Parathyroid adenoma (tissue), 2 donors: ENCODE measurements around the gene JPH3.

Experiments used
- H2AFZ ChIP-seq: fragments of 300-600 bp; sonication (generic); one replicate; pipeline ENCODE4 v1.7.0; 2017; ENCODE audit warnings: antibody characterized with exemption, mild to moderate bottlenecking
- H3K27ac ChIP-seq: fragments of 300-600 bp; sonication (generic); one replicate; pipeline ENCODE4 v1.7.0; 2017
- H3K27me3 ChIP-seq: fragments of 300-600 bp; sonication (generic); one replicate; pipeline ENCODE4 v1.7.0; 2017; ENCODE audit warnings: low read length; ENCODE audit not compliant: control insufficient read depth, insufficient read depth
- H3K36me3 ChIP-seq: fragments of 300-600 bp; sonication (generic); one replicate; pipeline ENCODE4 v1.7.0; 2017; ENCODE audit warnings: low read length; ENCODE audit not compliant: control insufficient read depth, insufficient read depth
- H3K4me1 ChIP-seq: fragments of 300-600 bp; sonication (generic); one replicate; pipeline ENCODE4 v1.7.0; 2017; ENCODE audit warnings: control low read depth
- H3K4me2 ChIP-seq: fragments of 300-600 bp; sonication (generic); one replicate; pipeline ENCODE4 v1.7.0; 2017; ENCODE audit warnings: low read length
- H3K4me3 ChIP-seq: fragments of 300-600 bp; sonication (generic); one replicate; pipeline ENCODE4 v1.7.0; 2017; ENCODE audit warnings: low read depth, low read length
- H3K79me2 ChIP-seq: fragments of 300-600 bp; sonication (generic); one replicate; pipeline ENCODE4 v1.7.0; 2017; ENCODE audit warnings: control low read depth
- H3K9ac ChIP-seq: fragments of 300-600 bp; sonication (generic); one replicate; pipeline ENCODE4 v1.7.0; 2017; ENCODE audit warnings: mild to moderate bottlenecking
- H3K9me3 ChIP-seq: fragments of 300-600 bp; sonication (generic); one replicate; pipeline ENCODE4 v1.7.0; 2017; ENCODE audit warnings: low read length; ENCODE audit not compliant: control insufficient read depth
- CTCF ChIP-seq: fragments of 300-600 bp; sonication (generic); IDR thresholded peaks from one replicate; pipeline ENCODE4 v1.7.0; 2017; ENCODE audit warnings: antibody characterized with exemption, mild to moderate bottlenecking
- donor health status: primary hyperparathyroidism.

The JPH3 gene

DNA sequence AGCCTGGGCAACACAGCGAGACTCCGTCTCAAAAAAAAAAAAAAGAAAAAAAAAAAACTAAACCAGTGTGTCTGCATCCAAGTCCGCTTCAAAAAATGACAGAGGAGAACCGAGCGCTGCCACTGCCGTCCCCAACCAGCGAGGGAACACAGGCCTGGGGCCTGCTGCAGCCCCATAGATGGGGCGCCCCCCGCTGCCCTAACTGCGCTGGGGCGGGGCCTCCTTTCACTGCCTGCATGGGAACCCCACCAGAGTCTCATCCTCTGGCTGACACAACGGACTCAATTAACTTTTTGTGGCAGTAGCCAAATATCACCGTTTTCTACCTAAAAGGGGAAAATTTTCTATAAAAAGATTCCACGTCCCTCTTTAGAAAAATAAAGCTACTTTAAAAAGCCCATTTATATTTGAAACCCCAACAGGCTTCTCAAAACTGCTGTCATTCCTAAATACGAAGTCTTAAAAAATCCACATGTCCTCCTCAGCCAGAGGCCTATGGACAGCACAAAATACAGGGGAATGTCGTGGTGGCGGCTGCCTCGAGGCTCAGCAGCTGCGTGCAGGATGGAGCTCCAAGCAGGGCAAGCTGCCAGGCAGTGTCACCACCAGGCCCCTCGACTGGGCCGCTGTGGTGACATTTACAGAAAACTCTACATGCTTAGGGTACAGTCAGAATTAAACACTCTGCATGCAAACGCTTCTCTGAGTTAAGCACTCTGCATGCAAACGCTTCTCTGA, 133.1 kb downstream of the JPH3 start:
- H3K9me3 ChIP-seq = no peaks in the 10 kb centered on the region

DNA sequence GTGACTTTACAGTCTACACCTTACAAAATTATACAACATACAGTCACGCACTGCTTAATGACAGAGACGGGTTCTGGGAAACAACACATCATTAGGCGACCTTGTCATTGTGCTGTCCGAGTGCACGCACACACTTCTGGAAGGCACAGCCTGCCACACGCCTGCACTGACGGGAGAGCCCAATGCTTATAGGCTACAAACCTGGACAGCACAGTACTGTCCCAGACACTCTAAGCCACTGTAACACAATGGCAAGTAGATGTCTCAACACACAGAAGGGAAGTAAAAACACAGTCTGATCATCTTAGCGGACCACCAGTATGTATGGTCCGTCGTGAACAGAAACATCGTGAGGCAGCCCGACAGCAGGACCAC, 133.7 kb downstream of the JPH3 start:
- no peak overlapping the region for H3K4me2 ChIP-seq
- no peaks in the 10 kb centered on the region for H3K36me3 ChIP-seq
- H2AFZ ChIP-seq = no peak overlapping the region
- H3K9me3 ChIP-seq = no peaks in the 10 kb centered on the region
- H3K4me3 ChIP-seq = no peak overlapping the region
- H3K79me2 ChIP-seq = peaks cover 8% of the 10 kb centered on the region
- H3K4me1 ChIP-seq = no peaks in the 10 kb centered on the region
- no peaks in the 10 kb centered on the region for H3K27me3 ChIP-seq
- TF ChIP-seq CTCF = no peak
- H3K27ac ChIP-seq = no peak overlapping the region
- H3K9ac ChIP-seq = no peak overlapping the region

More for the DNA sequence above, 133.1 kb downstream of the JPH3 start:
- Histone ChIP-seq H3K4me1 (no peaks in the 10 kb centered on the region), H3K4me2 (no peak overlapping the region), H3K27ac (no peak overlapping the region), H3K4me3 (no peak overlapping the region), H3K79me2 (peaks cover 8% of the 10 kb centered on the region), H3K9ac (no peak overlapping the region), H2AFZ (no peak overlapping the region), H3K27me3 (no peaks in the 10 kb centered on the region), H3K36me3 (no peaks in the 10 kb centered on the region)
- TF ChIP-seq CTCF = no peak

DNA sequence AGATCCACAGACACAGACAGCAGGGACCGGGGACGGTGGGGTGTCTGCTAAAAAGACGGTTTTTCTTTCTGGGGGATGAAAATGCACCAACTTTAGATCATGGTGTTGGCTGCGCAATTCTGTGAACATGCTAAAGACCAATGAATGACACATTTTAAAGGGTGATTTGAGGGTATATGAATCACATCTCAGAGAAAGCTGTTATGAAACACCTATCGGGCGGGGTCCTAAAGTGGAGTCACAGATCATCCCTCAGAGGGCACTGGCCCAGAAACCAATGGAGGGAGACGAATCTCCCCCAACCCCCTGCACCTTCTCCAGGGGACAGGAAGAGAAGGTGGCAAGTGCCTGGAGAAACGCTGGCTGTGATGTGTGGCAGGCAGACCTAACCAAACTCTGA, 137.5 kb downstream of the JPH3 start:
- TF ChIP-seq CTCF = no peak
- no peak overlapping the region for H3K9ac ChIP-seq
- no peaks in the 10 kb centered on the region for H3K27me3 ChIP-seq
- H3K4me2 ChIP-seq = no peak overlapping the region
- no peaks in the 10 kb centered on the region for H3K4me1 ChIP-seq
- no peaks in the 10 kb centered on the region for H3K36me3 ChIP-seq
- H3K9me3 ChIP-seq = no peaks in the 10 kb centered on the region
- H2AFZ ChIP-seq = no peak overlapping the region
- no peak overlapping the region for H3K4me3 ChIP-seq
- H3K27ac ChIP-seq = no peak overlapping the region
- peaks cover 14% of the 10 kb centered on the region for H3K79me2 ChIP-seq

DNA sequence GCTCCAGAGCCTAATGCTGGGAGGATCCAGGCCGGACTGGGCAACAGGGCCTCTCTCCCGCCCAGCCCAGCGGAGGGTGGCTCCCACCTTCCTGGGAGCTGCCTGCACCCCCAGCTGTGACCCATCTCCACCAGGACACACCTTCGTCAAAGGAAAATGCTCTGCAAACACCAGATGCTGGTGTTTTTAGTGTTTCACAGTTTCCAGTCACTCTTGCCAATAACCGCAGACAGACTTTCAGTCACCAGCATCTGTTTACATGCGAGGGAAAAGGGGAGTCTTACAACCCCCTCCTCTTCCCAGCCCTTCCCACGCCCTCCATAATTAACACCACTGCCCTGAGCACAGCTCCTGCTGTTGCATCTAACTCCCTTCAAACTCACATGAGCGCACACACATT, 138.1 kb downstream of the JPH3 start:
- H3K27ac ChIP-seq = no peak overlapping the region
- no peak overlapping the region for H3K4me3 ChIP-seq
- no peak for TF ChIP-seq CTCF
- no peaks in the 10 kb centered on the region for H3K36me3 ChIP-seq
- H3K79me2 ChIP-seq = peaks cover 16% of the 10 kb centered on the region
- no peak overlapping the region for H3K9ac ChIP-seq
- no peak overlapping the region for H3K4me2 ChIP-seq
- H3K9me3 ChIP-seq = no peaks in the 10 kb centered on the region
- no peak overlapping the region for H2AFZ ChIP-seq
- H3K4me1 ChIP-seq = no peaks in the 10 kb centered on the region
- H3K27me3 ChIP-seq = no peaks in the 10 kb centered on the region

DNA sequence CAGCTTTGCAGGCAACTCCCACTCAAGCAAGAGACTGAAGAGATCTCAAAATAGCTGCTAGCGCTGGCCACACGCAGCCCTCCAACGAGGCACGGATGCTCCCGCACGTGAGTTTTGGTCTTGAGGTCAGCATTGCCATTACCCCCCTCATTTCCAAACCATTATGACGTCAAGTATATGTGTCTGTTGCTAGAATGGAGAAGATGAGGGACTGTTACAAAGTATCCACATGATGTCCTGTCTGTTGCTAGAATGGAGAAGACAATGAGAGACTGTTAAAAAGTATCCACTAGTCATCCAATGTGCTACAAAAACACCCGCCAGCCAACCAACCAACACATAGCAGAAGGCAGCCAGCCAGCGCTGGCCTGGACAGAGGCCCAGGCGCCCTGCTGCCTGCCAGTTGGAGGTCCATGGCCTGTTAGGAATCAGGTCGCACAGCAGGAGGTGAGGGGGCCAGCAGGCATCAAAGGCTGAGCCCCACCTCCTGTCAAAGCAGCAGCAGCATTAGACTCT, 138.7 kb downstream of the JPH3 start:
- Histone ChIP-seq H3K4me3 (no peak overlapping the region), H3K27me3 (no peaks in the 10 kb centered on the region)

More for the DNA sequence above, 138.7 kb downstream of the JPH3 start:
- Histone ChIP-seq H3K9ac (no peak overlapping the region), H2AFZ (no peak overlapping the region), H3K9me3 (no peaks in the 10 kb centered on the region), H3K36me3 (no peaks in the 10 kb centered on the region), H3K27ac (no peak overlapping the region), H3K4me2 (no peak overlapping the region), H3K4me1 (no peaks in the 10 kb centered on the region), H3K79me2 (peaks cover 17% of the 10 kb centered on the region)
- no peak for TF ChIP-seq CTCF
